AG09319 (cell line): ENCODE results near the gene BPIFB3.

Source experiments
- DNase-seq: peaks from one replicate; pipeline ENCODE4 v3.0.0-alpha.2; 2010; ENCODE audit warnings: low read depth; ENCODE audit errors: extremely low read depth
- TF ChIP-seq, protein P1 (sequence below): IDR thresholded peaks from 2 replicates; pipeline ENCODE4 v1.5.1; 2011; ENCODE audit warnings: low read depth, mild to moderate bottlenecking, inconsistent platforms, low read length, moderate library complexity

Gene BPIFB3

DNA sequence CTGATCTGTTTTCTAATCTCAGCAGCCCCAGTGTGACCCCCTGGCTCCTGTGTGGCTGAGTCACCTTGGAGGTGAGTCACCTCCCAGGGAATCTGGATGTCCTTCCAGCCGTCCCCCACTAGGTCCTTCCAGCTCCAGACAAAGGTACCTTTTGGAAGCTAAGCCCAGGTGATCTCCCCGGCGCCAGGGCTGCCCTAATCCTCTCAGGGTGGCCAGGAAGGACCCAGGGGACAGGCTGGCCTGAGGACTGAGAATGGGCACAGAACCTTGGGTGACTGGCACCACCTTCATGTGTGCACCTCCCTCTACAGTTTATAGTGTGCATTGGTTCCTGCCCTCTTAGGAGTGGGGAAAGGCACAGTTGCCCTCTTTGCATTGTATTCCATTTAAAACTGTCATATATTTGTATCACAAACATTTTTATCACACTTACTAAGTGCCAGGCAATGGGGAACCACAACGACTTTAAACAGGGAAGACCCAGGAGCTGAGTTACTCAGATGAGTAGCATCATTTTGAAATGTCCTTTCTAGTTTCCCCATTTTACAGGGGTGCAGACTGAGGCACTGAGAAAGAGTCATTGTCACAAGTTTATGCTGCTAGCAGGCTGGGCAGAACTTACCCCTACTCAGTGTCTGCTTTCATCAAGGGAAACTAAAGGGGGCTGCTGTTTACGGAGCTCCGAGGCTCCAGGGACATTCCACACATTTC lies 23.1 kb downstream of the BPIFB3 start:
- TF ChIP-seq, protein P1, sequence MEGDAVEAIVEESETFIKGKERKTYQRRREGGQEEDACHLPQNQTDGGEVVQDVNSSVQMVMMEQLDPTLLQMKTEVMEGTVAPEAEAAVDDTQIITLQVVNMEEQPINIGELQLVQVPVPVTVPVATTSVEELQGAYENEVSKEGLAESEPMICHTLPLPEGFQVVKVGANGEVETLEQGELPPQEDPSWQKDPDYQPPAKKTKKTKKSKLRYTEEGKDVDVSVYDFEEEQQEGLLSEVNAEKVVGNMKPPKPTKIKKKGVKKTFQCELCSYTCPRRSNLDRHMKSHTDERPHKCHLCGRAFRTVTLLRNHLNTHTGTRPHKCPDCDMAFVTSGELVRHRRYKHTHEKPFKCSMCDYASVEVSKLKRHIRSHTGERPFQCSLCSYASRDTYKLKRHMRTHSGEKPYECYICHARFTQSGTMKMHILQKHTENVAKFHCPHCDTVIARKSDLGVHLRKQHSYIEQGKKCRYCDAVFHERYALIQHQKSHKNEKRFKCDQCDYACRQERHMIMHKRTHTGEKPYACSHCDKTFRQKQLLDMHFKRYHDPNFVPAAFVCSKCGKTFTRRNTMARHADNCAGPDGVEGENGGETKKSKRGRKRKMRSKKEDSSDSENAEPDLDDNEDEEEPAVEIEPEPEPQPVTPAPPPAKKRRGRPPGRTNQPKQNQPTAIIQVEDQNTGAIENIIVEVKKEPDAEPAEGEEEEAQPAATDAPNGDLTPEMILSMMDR = peak; percentile 14
- no peak for DNase-seq

DNA sequence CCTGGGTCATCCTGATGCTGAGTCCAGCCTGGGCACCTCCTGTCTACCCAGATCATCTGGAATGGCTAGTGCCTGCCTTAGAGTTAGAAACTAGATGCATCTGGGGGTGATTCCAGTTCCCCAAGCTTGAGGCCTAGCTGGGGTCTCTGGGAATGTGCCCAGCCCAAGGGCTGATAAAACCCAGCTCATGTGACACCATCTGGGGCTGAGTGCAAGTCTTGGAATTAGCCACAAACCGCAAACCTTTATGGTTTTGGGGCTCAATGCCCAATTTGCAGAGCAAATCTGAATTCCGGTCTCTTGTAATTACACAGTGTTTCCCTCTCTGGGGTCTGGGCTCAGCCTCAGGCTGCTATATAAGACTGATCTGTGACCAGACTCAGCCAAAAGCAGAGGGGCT lies 25.6 kb downstream of the BPIFB3 start, which contains the start of gene BPIFB4:
Gene BPIFB4, plus strand, starts transcription at position 385 of the 400 bp plus-strand sequence. CDS start 1,884 bp downstream, outside the sequence.
- DNase-seq = peak; percentile 24

DNA sequence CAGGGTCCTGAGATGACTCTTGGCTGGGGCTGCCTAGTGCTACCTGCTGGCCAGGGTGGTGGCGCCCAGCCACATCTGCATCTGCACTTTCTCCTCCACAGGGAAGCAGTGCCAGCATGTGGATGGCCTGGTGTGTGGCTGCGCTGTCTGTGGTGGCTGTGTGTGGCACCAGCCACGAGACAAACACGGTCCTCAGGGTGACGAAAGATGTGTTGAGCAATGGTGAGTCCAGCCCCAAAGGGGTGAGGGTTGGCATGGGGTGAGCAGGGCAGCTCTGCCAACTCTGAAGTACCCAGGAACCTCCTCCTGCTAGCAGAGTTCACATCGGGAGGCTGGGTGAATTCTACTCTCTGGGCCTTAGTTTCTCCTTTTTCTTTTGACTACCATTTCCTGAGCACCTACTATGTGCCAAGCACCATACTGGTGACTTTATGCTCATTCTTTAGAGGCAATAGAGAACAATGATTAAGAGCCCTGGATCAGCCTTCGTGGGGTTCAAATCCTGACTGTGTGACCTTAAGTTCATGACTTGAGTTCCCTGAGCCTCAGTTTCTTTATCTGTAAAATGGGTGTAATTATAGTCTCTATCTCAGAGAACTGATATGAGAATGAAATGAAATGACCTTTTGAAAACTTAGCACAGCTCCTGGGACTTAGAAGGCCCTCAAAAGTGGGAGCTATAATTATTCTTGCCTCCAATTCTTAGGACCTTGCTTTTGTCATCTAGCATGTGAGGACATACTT lies 27.9 kb downstream of the BPIFB3 start:
- no peak for DNase-seq

More for the DNA sequence above, 25.6 kb downstream of the BPIFB3 start, which contains the start of gene BPIFB4:
- TF ChIP-seq, protein P1 = no peak

DNA sequence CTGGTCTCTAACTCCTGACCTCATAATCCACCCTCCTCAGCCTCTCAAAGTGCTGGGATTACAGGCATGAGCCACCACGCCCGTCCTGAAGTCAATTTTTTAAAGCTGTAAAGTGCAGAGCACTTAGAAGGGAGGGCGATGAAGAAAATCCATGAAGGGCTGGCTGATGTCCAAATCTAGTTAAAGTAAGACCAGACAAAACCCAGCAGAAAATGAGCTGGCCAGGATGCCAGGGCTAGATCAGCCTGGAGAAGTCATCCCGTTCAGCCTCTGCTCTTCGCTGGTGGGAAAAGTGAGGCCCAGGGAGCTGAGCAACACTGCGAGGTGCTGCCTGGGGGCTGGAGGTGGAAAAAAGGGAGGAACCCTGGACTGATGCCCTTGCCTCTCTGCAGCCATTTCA lies 28.8 kb downstream of the BPIFB3 start:
- no peak for DNase-seq
- TF ChIP-seq, protein P1 = no peak

More for the DNA sequence above, 27.9 kb downstream of the BPIFB3 start:
- TF ChIP-seq, protein P1 = no peak

DNA sequence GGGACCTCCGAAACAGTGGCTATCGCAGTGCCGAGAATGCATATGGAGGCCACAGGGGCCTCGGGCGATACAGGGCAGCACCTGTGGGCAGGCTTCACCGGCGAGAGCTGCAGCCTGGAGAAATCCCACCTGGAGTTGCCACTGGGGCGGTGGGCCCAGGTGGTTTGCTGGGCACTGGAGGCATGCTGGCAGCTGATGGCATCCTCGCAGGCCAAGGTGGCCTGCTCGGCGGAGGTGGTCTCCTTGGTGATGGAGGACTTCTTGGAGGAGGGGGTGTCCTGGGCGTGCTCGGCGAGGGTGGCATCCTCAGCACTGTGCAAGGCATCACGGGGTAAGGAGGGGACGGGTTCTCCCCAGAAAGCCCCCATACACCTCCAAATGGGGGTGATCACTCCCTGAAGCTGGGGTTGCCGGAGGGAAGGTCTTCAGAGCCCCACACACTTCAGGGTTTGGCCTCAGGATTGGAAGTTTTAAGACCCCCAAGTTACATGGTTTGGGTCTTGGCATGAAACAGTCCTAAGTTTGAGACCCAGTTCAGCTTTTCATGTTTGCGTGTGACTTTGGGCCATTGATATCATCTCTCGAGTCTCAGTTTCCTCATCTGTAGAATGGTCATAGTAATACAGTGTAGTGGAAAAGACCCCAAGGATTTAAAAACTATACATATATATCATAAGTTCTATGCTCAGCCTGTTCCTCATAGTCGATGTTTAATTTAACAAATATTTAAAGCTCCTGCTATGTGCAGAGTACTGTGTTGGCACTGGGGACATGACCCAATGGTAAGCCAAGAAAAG lies 30.0 kb downstream of the BPIFB3 start:
- TF ChIP-seq, protein P1 = no peak
- no peak for DNase-seq

DNA sequence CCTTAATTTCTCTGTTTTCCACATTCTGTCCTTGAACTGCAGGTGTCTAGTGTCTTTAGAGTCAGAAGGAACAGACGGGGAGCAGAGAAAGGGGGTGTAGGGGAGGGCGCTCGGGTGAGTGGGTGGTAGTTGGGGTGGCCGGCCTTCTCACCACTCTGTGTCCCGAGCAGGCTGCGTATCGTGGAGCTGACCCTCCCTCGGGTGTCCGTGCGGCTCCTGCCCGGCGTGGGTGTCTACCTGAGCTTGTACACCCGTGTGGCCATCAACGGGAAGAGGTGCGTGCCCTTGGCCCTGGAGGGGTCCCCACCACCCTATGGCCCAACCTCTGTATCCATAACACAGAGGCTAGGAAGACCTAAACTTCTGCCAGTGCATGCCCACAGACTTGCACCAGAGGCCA lies 31.0 kb downstream of the BPIFB3 start:
- TF ChIP-seq, protein P1 = no peak
- DNase-seq = no peak
